Peyer's patch (tissue), 4 donors: ENCODE results near the gene SETD2.

Source experiments
- POLR2A ChIP-seq, 2 donors: fragments of 450-650 bp; IDR thresholded peaks; one replicate each; pipeline ENCODE4 v1.5.1; 2017; ENCODE audit warnings: antibody characterized with exemption in 2 of 2, mild to moderate bottlenecking in 2 of 2, moderate library complexity in 2 of 2
- TF ChIP-seq, protein P1 (sequence below), 6 experiments: fragments of 450-650 bp in 4 of 6; fragments of 200-600 bp in 2 of 6; sonication (generic) in 1 of 6; IDR thresholded peaks; one replicate each; pipeline ENCODE4 v1.5.1; 2017 to 2019; ENCODE audit warnings: antibody characterized with exemption in 6 of 6, mild to moderate bottlenecking in 3 of 6, moderate library complexity in 1 of 6

DNA sequence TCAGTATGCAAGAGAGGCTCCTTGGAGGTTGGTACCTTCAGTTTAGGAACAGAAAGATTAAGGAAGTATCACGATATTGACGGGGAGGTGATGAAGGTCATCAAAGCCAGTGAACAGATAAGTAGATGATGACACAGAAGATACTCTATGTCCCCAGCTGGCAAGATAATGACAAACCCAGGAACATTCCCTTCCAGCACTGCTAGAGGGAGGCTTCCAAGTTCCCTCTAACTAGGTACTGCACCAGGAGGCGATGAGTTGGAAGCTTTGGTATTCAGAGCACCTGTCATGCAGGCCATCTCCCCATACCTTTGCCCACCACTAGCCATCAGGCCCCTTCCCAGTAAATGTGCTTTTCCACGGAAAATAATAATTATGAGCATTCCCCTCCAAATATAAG is 143.6 kb downstream of the SETD2 start:
- TF ChIP-seq, protein P1, sequence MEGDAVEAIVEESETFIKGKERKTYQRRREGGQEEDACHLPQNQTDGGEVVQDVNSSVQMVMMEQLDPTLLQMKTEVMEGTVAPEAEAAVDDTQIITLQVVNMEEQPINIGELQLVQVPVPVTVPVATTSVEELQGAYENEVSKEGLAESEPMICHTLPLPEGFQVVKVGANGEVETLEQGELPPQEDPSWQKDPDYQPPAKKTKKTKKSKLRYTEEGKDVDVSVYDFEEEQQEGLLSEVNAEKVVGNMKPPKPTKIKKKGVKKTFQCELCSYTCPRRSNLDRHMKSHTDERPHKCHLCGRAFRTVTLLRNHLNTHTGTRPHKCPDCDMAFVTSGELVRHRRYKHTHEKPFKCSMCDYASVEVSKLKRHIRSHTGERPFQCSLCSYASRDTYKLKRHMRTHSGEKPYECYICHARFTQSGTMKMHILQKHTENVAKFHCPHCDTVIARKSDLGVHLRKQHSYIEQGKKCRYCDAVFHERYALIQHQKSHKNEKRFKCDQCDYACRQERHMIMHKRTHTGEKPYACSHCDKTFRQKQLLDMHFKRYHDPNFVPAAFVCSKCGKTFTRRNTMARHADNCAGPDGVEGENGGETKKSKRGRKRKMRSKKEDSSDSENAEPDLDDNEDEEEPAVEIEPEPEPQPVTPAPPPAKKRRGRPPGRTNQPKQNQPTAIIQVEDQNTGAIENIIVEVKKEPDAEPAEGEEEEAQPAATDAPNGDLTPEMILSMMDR (IDR thresholded peaks at IDR 0.05): no peak
- no peak for TF ChIP-seq POLR2A (IDR thresholded peaks at IDR 0.05)
